ENCODE measurements around the gene TMEM120A.

GRCh38 chr7:75985009-75985517 is 9.3 kb downstream of the TMEM120A start:
- TF ChIP-seq CTCF (IDR thresholded peaks at IDR 0.05; ENCODE audit: low read depth, low read length, poor library complexity, severe bottlenecking) (no peak), EZH2phosphoT487 (IDR thresholded peaks at IDR 0.05; ENCODE audit: borderline replicate concordance, low read length) (no peak)
